Measurements from ENCODE around the gene F7. TPM values are rescaled to one million over a fixed set of nuclear protein-coding genes. Genes with fewer than 3 reads are reported as not detected.

The F7 gene
- total and polyA plus RNA-seq, 2 of the 4 experiments (the other 2 are of a cell fraction), result under 0.01 to 0.07 TPM

- Histone ChIP-seq H2BK15ac (ENCODE audit: low read depth, low read length) (no peak overlapping the region), H3K56ac (ENCODE audit: extremely low read depth, insufficient read depth, low read length) (no peak overlapping the region), H3K9ac (ENCODE audit: low read depth, low read length) (no peak overlapping the region), H2AK5ac (ENCODE audit: low read depth, low read length) (no peak overlapping the region), H2BK120ac (ENCODE audit: low read depth, low read length) (no peak overlapping the region), H2BK20ac (ENCODE audit: low read depth, low read length) (no peak overlapping the region), H3K18ac (ENCODE audit: low read depth, low read length) (no peak overlapping the region), H2BK5ac (ENCODE audit: low read depth, low read length, poor library complexity, severe bottlenecking) (no peak overlapping the region), H3K23ac (ENCODE audit: low read depth, low read length) (no peak overlapping the region), H4K91ac (ENCODE audit: insufficient read depth, low read depth, low read length) (no peak overlapping the region), H3K4ac (ENCODE audit: low read depth, low read length) (peak overlapping the region; percentile 33; the same call in 1 of the 2 replicates), H2AK9ac (replicated peaks; ENCODE audit: low read depth, low read length, poor library complexity) (no peak overlapping the region), H3K4me2 (ENCODE audit: low read depth, low read length) (no peak overlapping the region), H4K5ac (ENCODE audit: low read depth, low read length) (no peak overlapping the region), H3K9me1 (ENCODE audit: insufficient read depth, low read length) (peaks cover 5% of the 10 kb centered on the region; the same call in 1 of the 2 replicates), H3K27ac (ENCODE audit: insufficient read depth, low read length) (no peak overlapping the region), H3K14ac (replicated peaks; ENCODE audit: low read depth, low read length) (no peak overlapping the region), H4K20me1 (ENCODE audit: insufficient read depth, low read length) (no peaks in the 10 kb centered on the region), H3K4me1 (ENCODE audit: control insufficient read depth, insufficient read depth, low read length) (peaks cover 7% of the 10 kb centered on the region), H4K8ac (ENCODE audit: low read depth in 2 of 2, low read length in 2 of 2) (peak overlapping the region in 1 of 2 experiments; percentile 40; a peak in 1 of 4 replicates), H3K4me3 (ENCODE audit: insufficient read depth, low read depth, low read length) (no peak overlapping the region), H2AFZ (replicated peaks; ENCODE audit: low read length, poor library complexity) (peak overlapping the region; percentile 69), H3K79me1 (ENCODE audit: low read depth in 1 of 2, low read length in 2 of 2) (no peaks in the 10 kb centered on the region), H3K9me3 (ENCODE audit: control insufficient read depth, insufficient read depth, low read length) (no peaks in the 10 kb centered on the region), H3K27me3 (ENCODE audit: control insufficient read depth, insufficient read depth, low read length) (no peaks in the 10 kb centered on the region), H3K36me3 (ENCODE audit: control insufficient read depth, insufficient read depth, low read length) (no peaks in the 10 kb centered on the region)
- BruUV-seq (replicated peaks), result no TSS peak
- dilution Hi-C loops (cut with HindIII; ENCODE audit: low sequenced_read_pairs, unreplicated experiment) (no loop called here), in situ Hi-C loops (cut with MboI; ENCODE audit: low sequenced_read_pairs) (no loop called here), intact Hi-C loops (cut with micrococcal nuclease) (no loop called here)
- no peak for ATAC-seq (ENCODE audit: low read depth)
- DNase-seq, result no peak
- TF ChIP-seq FOS (IDR thresholded peaks at IDR 0.05; ENCODE audit: low read depth, low read length), result no peak
- no peak for TF ChIP-seq MXI1 (IDR thresholded peaks at IDR 0.05; ENCODE audit: borderline replicate concordance, low read depth, low read length)
- no peak for TF ChIP-seq POLR2A (IDR thresholded peaks at IDR 0.05; ENCODE audit: low read depth, low read length)
- TF ChIP-seq NFE2L2 (IDR thresholded peaks at IDR 0.05; ENCODE audit: low read depth, low read length), result no peak
- TF ChIP-seq CEBPB (IDR thresholded peaks at IDR 0.05; ENCODE audit: low read depth, low read length), result no peak
- WGBS, 2 experiments (ENCODE audit: extremely low coverage in 2 of 2, insufficient read length in 1 of 2), result 69% methylated on average over 7 of the region's 12 CpGs; no CpG with 5 or more reads in 1 of the 2 experiments
- CTCF ChIA-PET, result no interaction called here
- POLR2A ChIA-PET (ENCODE audit: unreplicated experiment), result no interaction called here
Observed at GRCh38 chr13:113157206-113157928, 51.8 kb downstream of the F7 start.
